ENCODE measurements around the gene SERPINA3. TPM values are rescaled to one million over a fixed set of nuclear protein-coding genes. Genes with fewer than 3 reads are reported as not detected.

The SERPINA3 gene
- total and polyA plus RNA-seq, 2 donors (not counting 1 experiment from before 2014, with no cell fraction given): not detected

GRCh38 chr14:94630396-94630795 lies 18.2 kb downstream of the SERPINA3 start:
- no peak overlapping the region for H3K4me2 ChIP-seq (replicated peaks; ENCODE audit: low read depth, low read length, poor library complexity, severe bottlenecking)
- intact Hi-C loops (cut with micrococcal nuclease): no loop called here
- CTCF ChIA-PET: no interaction called here
- Mint-ChIP-seq H3K4me1 (no peaks in the 10 kb centered on the region), H3K4me3 (no peak overlapping the region), H3K27ac (no peak overlapping the region), H3K9me3 (ENCODE audit: insufficient read depth) (no peaks in the 10 kb centered on the region), H3K27me3 (peaks cover 9% of the 10 kb centered on the region)
- no peaks in the 10 kb centered on the region for H4K20me1 ChIP-seq (ENCODE audit: control insufficient read depth, insufficient read depth, low read length, poor library complexity, severe bottlenecking)
- ATAC-seq (ENCODE audit: low read depth) (no peak), DNase-seq (no peak)
- H3K4me3 ChIP-seq (ENCODE audit: control extremely low read depth in 1 of 5, extremely low read depth in 1 of 5, insufficient read depth in 1 of 5, low read depth in 2 of 5, low read length in 4 of 5): no peak overlapping the region
- H3K36me3 ChIP-seq (replicated peaks in 1 of 2; ENCODE audit: control extremely low read depth in 1 of 2, control insufficient read depth in 1 of 2, extremely low read depth in 1 of 2, insufficient read depth in 2 of 2, low read length in 1 of 2): no peaks in the 10 kb centered on the region
- H2AFZ ChIP-seq (ENCODE audit: insufficient read depth, low read depth, low read length, poor library complexity, severe bottlenecking): no peak overlapping the region
- H3K27ac ChIP-seq (ENCODE audit: low read length in 2 of 2): no peak overlapping the region
- no peak overlapping the region for H3K9ac ChIP-seq (ENCODE audit: low read length)
- H3K27me3 ChIP-seq (replicated peaks in 1 of 4; ENCODE audit: control extremely low read depth in 1 of 4, control insufficient read depth in 3 of 4, insufficient read depth in 4 of 4, low read length in 3 of 4): no peaks in the 10 kb centered on the region
- no peaks in the 10 kb centered on the region for H3K79me2 ChIP-seq (ENCODE audit: control insufficient read depth, insufficient read depth, low read length)
- peaks cover 0 to 14% (median 0%) of the 10 kb centered on the region in 3 donors for H3K9me3 ChIP-seq (ENCODE audit: control extremely low read depth in 1 of 3, control insufficient read depth in 2 of 3, insufficient read depth in 1 of 3, low read length in 2 of 3)
- TF ChIP-seq, protein P1, sequence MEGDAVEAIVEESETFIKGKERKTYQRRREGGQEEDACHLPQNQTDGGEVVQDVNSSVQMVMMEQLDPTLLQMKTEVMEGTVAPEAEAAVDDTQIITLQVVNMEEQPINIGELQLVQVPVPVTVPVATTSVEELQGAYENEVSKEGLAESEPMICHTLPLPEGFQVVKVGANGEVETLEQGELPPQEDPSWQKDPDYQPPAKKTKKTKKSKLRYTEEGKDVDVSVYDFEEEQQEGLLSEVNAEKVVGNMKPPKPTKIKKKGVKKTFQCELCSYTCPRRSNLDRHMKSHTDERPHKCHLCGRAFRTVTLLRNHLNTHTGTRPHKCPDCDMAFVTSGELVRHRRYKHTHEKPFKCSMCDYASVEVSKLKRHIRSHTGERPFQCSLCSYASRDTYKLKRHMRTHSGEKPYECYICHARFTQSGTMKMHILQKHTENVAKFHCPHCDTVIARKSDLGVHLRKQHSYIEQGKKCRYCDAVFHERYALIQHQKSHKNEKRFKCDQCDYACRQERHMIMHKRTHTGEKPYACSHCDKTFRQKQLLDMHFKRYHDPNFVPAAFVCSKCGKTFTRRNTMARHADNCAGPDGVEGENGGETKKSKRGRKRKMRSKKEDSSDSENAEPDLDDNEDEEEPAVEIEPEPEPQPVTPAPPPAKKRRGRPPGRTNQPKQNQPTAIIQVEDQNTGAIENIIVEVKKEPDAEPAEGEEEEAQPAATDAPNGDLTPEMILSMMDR (IDR thresholded peaks at IDR 0.05): no peak
- no peak for TF ChIP-seq EZH2 (IDR thresholded peaks at IDR 0.05; ENCODE audit: borderline replicate concordance, insufficient read depth, low read depth, low read length, poor library complexity, severe bottlenecking)
- POLR2A ChIA-PET: no interaction called here
- no CpG with 5 or more reads among the region's 4 CpGs for WGBS (ENCODE audit: insufficient coverage)
- no peaks in the 10 kb centered on the region for H3K4me1 ChIP-seq (ENCODE audit: control insufficient read depth in 2 of 2, insufficient read depth in 2 of 2, low read length in 2 of 2)

GRCh38 chr14:94631050-94631449 lies 18.9 kb downstream of the SERPINA3 start:
- TF ChIP-seq EZH2 (IDR thresholded peaks at IDR 0.05; ENCODE audit: borderline replicate concordance, insufficient read depth, low read depth, low read length, poor library complexity, severe bottlenecking): no peak
- TF ChIP-seq, protein P1 (IDR thresholded peaks at IDR 0.05): no peak
- H3K9me3 ChIP-seq (ENCODE audit: control extremely low read depth in 1 of 3, control insufficient read depth in 2 of 3, insufficient read depth in 1 of 3, low read length in 2 of 3): peaks cover 0 to 14% (median 0%) of the 10 kb centered on the region in 3 donors
- H3K27me3 Mint-ChIP-seq: peaks cover 9% of the 10 kb centered on the region
- WGBS (ENCODE audit: insufficient coverage): 100% methylated on average over 1 of the region's 1 CpG
- no peaks in the 10 kb centered on the region for H4K20me1 ChIP-seq (ENCODE audit: control insufficient read depth, insufficient read depth, low read length, poor library complexity, severe bottlenecking)
- DNase-seq (no peak), ATAC-seq (ENCODE audit: low read depth) (no peak)
- H3K9me3 Mint-ChIP-seq (ENCODE audit: insufficient read depth): no peaks in the 10 kb centered on the region
- no peak overlapping the region for H3K4me3 ChIP-seq (ENCODE audit: control extremely low read depth in 1 of 5, extremely low read depth in 1 of 5, insufficient read depth in 1 of 5, low read depth in 2 of 5, low read length in 4 of 5)
- CTCF ChIA-PET: no interaction called here
- H3K36me3 ChIP-seq (replicated peaks in 1 of 2; ENCODE audit: control extremely low read depth in 1 of 2, control insufficient read depth in 1 of 2, extremely low read depth in 1 of 2, insufficient read depth in 2 of 2, low read length in 1 of 2): no peaks in the 10 kb centered on the region
- H3K9ac ChIP-seq (ENCODE audit: low read length): no peak overlapping the region
- no peak overlapping the region for H3K27ac Mint-ChIP-seq
- H3K4me3 Mint-ChIP-seq: no peak overlapping the region
- H2AFZ ChIP-seq (ENCODE audit: insufficient read depth, low read depth, low read length, poor library complexity, severe bottlenecking): no peak overlapping the region
- POLR2A ChIA-PET: no interaction called here
- intact Hi-C loops (cut with micrococcal nuclease): no loop called here
- no peaks in the 10 kb centered on the region for H3K27me3 ChIP-seq (replicated peaks in 1 of 4; ENCODE audit: control extremely low read depth in 1 of 4, control insufficient read depth in 3 of 4, insufficient read depth in 4 of 4, low read length in 3 of 4)
- H3K4me1 ChIP-seq (ENCODE audit: control insufficient read depth in 2 of 2, insufficient read depth in 2 of 2, low read length in 2 of 2): no peaks in the 10 kb centered on the region
- no peak overlapping the region for H3K4me2 ChIP-seq (replicated peaks; ENCODE audit: low read depth, low read length, poor library complexity, severe bottlenecking)
- H3K27ac ChIP-seq (ENCODE audit: low read length in 2 of 2): no peak overlapping the region
- H3K4me1 Mint-ChIP-seq: no peaks in the 10 kb centered on the region
- no peaks in the 10 kb centered on the region for H3K79me2 ChIP-seq (ENCODE audit: control insufficient read depth, insufficient read depth, low read length)
